Sigmoid colon (tissue), 7 donors: Measurements from ENCODE around the gene IQGAP1. TPM values are rescaled to one million over a fixed set of nuclear protein-coding genes. Genes with fewer than 3 reads are reported as not detected.
"Not testable (repeated sequence)": the region's sequence is repeated elsewhere in the genome, so short reads cannot be mapped to it uniquely, and the experiment has no call there.

Experiments used
- DNase-seq: peaks from one replicate; pipeline ENCODE4 v3.0.0-alpha.2; 2019
- H3K27ac ChIP-seq, 4 donors: fragments of 200-600 bp; sonication (generic); one replicate each; pipeline ENCODE4 v1.5.1; 2016 to 2019; ENCODE audit warnings: mild to moderate bottlenecking in 1 of 4
- H3K27me3 ChIP-seq, 3 donors: fragments of 200-600 bp; sonication (generic); one replicate each; pipeline ENCODE4 v1.5.1; 2019; ENCODE audit warnings: mild to moderate bottlenecking in 1 of 3
- H3K36me3 ChIP-seq, 4 donors: fragments of 200-600 bp; sonication (generic); one replicate each; pipeline ENCODE4 v1.5.1; 2016 to 2019
- H3K4me1 ChIP-seq, 4 donors: fragments of 200-600 bp; sonication (generic); one replicate each; pipeline ENCODE4 v1.5.1; 2017 to 2019
- H3K4me3 ChIP-seq, 4 donors: fragments of 200-600 bp; sonication (generic); one replicate each; pipeline ENCODE4 v1.5.1; 2017 to 2019; ENCODE audit warnings: mild to moderate bottlenecking in 2 of 4, moderate library complexity in 1 of 4
- H3K9me3 ChIP-seq, 4 donors: fragments of 200-600 bp in 3 of 4; sonication (generic) in 3 of 4; one replicate each; pipeline versions ENCODE4 v1.5.1 to v1.6.1; 2013 to 2019
- EP300 ChIP-seq, 4 donors: sonication (generic); formaldehyde crosslinking; IDR thresholded peaks; one replicate each; pipeline ENCODE4 v1.6.1; 2017; ENCODE audit warnings: antibody characterized with exemption in 4 of 4
- POLR2A ChIP-seq, 2 donors: fragments of 450-650 bp; IDR thresholded peaks; one replicate each; pipeline ENCODE4 v1.6.1; 2016; ENCODE audit warnings: antibody characterized with exemption in 2 of 2, mild to moderate bottlenecking in 2 of 2, moderate library complexity in 2 of 2
- POLR2AphosphoS5 ChIP-seq, 4 donors: sonication (generic); formaldehyde crosslinking; IDR thresholded peaks; one replicate each; pipeline ENCODE4 v1.6.1; 2017; ENCODE audit warnings: antibody characterized with exemption in 4 of 4
- WGBS, 2 donors: extraction: QIAGEN DNeasy Blood & Tissue Kit; methylation state at CpG; one replicate each; pipeline ENCODE4 v1.1.7; 2013; 5-methylcytosine and 5-hydroxymethylcytosine counted together
- intact Hi-C: fragments of 100-400 bp; cut with DNase I; formaldehyde crosslinking; loops from one replicate; pipeline ENCODE4 v1.15.1; 2023
- polyA plus RNA-seq, 3 donors: library from polyadenylated mRNA; stranded (reverse); fragments of 200-250 nt; gene quantifications; one replicate each; pipeline ENCODE4 v1.2.3, GENCODE V29; 2013
- total RNA-seq, 4 donors: library from RNA; depleted of rRNA; stranded (reverse); fragments of >200 nt; gene quantifications; one replicate each; pipeline ENCODE4 v1.1.0, GENCODE V29; 2016
- TF ChIP-seq, protein P1 (sequence below), 4 experiments: fragments of 450-650 bp in 3 of 4; fragments of 200-600 bp in 1 of 4; IDR thresholded peaks; one replicate each; pipeline ENCODE4 v1.5.1; 2016 to 2019; ENCODE audit warnings: antibody characterized with exemption in 4 of 4, mild to moderate bottlenecking in 3 of 4, moderate library complexity in 2 of 4
- donor health status: healthy with polysubstance abuse.
- donor health status: Bipolar disorder and iron deficiency.
- donor health status: healthy.

The IQGAP1 gene
- total and polyA plus RNA-seq, 7 donors, result 96.7 to 283 (median 135) TPM

DNA sequence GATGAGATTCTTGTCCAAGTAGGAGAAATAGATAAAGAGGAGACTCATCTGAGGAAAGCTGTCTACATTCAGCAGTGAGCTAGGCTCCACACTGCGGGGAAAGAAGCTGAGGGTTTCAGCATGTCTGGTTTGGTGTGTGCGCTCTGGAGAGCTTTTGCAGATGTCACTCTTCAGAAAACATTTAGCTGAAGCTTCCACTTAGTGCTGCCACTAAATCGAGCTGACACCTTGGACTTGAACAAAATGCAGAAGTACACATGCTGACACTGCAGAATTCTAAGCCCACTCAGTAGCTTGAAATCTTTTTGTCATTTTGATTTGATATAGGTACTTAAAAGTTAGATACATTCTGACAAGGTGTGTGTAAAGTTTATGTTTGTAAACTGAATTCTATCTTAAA lies 109.3 kb downstream of the IQGAP1 start:
- no peak for TF ChIP-seq POLR2AphosphoS5 (IDR thresholded peaks at IDR 0.05)
- no peak for TF ChIP-seq POLR2A (IDR thresholded peaks at IDR 0.05)
- TF ChIP-seq, protein P1, sequence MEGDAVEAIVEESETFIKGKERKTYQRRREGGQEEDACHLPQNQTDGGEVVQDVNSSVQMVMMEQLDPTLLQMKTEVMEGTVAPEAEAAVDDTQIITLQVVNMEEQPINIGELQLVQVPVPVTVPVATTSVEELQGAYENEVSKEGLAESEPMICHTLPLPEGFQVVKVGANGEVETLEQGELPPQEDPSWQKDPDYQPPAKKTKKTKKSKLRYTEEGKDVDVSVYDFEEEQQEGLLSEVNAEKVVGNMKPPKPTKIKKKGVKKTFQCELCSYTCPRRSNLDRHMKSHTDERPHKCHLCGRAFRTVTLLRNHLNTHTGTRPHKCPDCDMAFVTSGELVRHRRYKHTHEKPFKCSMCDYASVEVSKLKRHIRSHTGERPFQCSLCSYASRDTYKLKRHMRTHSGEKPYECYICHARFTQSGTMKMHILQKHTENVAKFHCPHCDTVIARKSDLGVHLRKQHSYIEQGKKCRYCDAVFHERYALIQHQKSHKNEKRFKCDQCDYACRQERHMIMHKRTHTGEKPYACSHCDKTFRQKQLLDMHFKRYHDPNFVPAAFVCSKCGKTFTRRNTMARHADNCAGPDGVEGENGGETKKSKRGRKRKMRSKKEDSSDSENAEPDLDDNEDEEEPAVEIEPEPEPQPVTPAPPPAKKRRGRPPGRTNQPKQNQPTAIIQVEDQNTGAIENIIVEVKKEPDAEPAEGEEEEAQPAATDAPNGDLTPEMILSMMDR (IDR thresholded peaks at IDR 0.05), result no peak
- DNase-seq, result no peak
- intact Hi-C loops, result no loop called here
- H3K27ac ChIP-seq, result no peak overlapping the region
- no peaks in the 10 kb centered on the region for H3K4me1 ChIP-seq
- H3K27me3 ChIP-seq, result no peaks in the 10 kb centered on the region
- H3K9me3 ChIP-seq, result no peaks in the 10 kb centered on the region
- peaks cover 19 to 100% (median 61%) of the 10 kb centered on the region in 4 donors for H3K36me3 ChIP-seq
- no peak overlapping the region for H3K4me3 ChIP-seq
- WGBS, 2 donors, result 65% methylated on average over 3 of the region's 3 CpGs

- Histone ChIP-seq H3K27ac (no peak overlapping the region), H3K36me3 (peaks cover 15 to 100% (median 57%) of the 10 kb centered on the region in 4 donors), H3K9me3 (no peaks in the 10 kb centered on the region), H3K4me1 (no peaks in the 10 kb centered on the region), H3K27me3 (no peaks in the 10 kb centered on the region), H3K4me3 (no peak overlapping the region)
- DNase-seq, result no peak
- WGBS, 2 donors, result 20 to 67% methylated on average over 6 of the region's 6 CpGs
- no peak for TF ChIP-seq EP300 (IDR thresholded peaks at IDR 0.05)
- no peak for TF ChIP-seq POLR2A (IDR thresholded peaks at IDR 0.05)
- TF ChIP-seq, protein P1 (IDR thresholded peaks at IDR 0.05), result no peak
- TF ChIP-seq POLR2AphosphoS5 (IDR thresholded peaks at IDR 0.05), result no peak
- intact Hi-C loops, result no loop called here
These were observed 109.9 kb downstream of the IQGAP1 start for GRCh38 chr15:90497912-90498311.

DNA sequence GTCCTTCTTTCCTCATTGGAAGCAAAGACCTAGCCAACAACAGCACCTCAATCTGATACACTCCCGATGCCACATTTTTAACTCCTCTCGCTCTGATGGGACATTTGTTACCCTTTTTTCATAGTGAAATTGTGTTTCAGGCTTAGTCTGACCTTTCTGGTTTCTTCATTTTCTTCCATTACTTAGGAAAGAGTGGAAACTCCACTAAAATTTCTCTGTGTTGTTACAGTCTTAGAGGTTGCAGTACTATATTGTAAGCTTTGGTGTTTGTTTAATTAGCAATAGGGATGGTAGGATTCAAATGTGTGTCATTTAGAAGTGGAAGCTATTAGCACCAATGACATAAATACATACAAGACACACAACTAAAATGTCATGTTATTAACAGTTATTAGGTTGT lies 112.1 kb downstream of the IQGAP1 start:
- H3K36me3 ChIP-seq, result peaks cover 15 to 77% (median 44%) of the 10 kb centered on the region in 4 donors
- intact Hi-C loops, result no loop called here
- WGBS, 2 donors, result 92 to 94% methylated on average over 2 of the region's 2 CpGs

GRCh38 chr15:90501898-90502297 lies 113.9 kb downstream of the IQGAP1 start:
- Histone ChIP-seq H3K27me3 (no peaks in the 10 kb centered on the region), H3K27ac (no peak overlapping the region), H3K4me3 (no peak overlapping the region), H3K9me3 (no peaks in the 10 kb centered on the region), H3K4me1 (no peaks in the 10 kb centered on the region), H3K36me3 (peaks cover 10 to 63% (median 36%) of the 10 kb centered on the region in 4 donors)
- WGBS, 2 donors, result 72 to 83% methylated on average over 4 of the region's 4 CpGs
- intact Hi-C loops, result no loop called here
- TF ChIP-seq, protein P1 (IDR thresholded peaks at IDR 0.05), result no peak
- TF ChIP-seq POLR2A (IDR thresholded peaks at IDR 0.05), result no peak
- TF ChIP-seq POLR2AphosphoS5 (IDR thresholded peaks at IDR 0.05), result no peak
- TF ChIP-seq EP300 (IDR thresholded peaks at IDR 0.05), result no peak
- no peak for DNase-seq

More for the DNA sequence above, 112.1 kb downstream of the IQGAP1 start:
- H3K9me3 ChIP-seq, result no peaks in the 10 kb centered on the region
- H3K4me3 ChIP-seq, result no peak overlapping the region
- no peaks in the 10 kb centered on the region for H3K27me3 ChIP-seq
- no peak for DNase-seq
- H3K4me1 ChIP-seq, result no peaks in the 10 kb centered on the region
- TF ChIP-seq, protein P1 (IDR thresholded peaks at IDR 0.05), result no peak
- TF ChIP-seq EP300 (IDR thresholded peaks at IDR 0.05) (no peak), POLR2A (IDR thresholded peaks at IDR 0.05) (no peak), POLR2AphosphoS5 (IDR thresholded peaks at IDR 0.05) (no peak)
- H3K27ac ChIP-seq, result no peak overlapping the region

- H3K4me1 ChIP-seq, DNase-seq, H3K36me3 ChIP-seq, H3K4me3 ChIP-seq, H3K27me3 ChIP-seq, intact Hi-C loops, H3K27ac ChIP-seq, H3K9me3 ChIP-seq: not testable (repeated sequence)
- WGBS, 2 donors, result 94 to 98% methylated on average over 29 of the region's 29 CpGs
These were observed 122.7 kb downstream of the IQGAP1 start for GRCh38 chr15:90510781-90511180.

GRCh38 chr15:90511211-90511618 lies 123.2 kb downstream of the IQGAP1 start:
- H3K9me3 ChIP-seq, intact Hi-C loops, DNase-seq, H3K27me3 ChIP-seq, H3K4me3 ChIP-seq, H3K4me1 ChIP-seq, H3K27ac ChIP-seq, H3K36me3 ChIP-seq: not testable (repeated sequence)
- WGBS, 2 donors, result 85 to 91% methylated on average over 13 of the region's 13 CpGs
